HepG2 (cell line): ENCODE measurements around the gene XPO5. TPM values are rescaled to one million over a fixed set of nuclear protein-coding genes. Genes with fewer than 3 reads are reported as not detected.

Experiments
- ATAC-seq: fragments of 200-7000 bp; cut with Tn5 transposase; 3 replicates; pipeline ENCODE4 v1.9.1; 2020; ENCODE audit warnings: mild to moderate bottlenecking, moderate library complexity
- BruUV-seq: library from RNA; stranded (reverse); fragments of 400-500 nt; replicated peaks from 2 replicates; lab custom pipeline; 2021; lab: Mats Ljungman, UMichigan
- CTCF ChIA-PET: fragments of 300-600 bp; formaldehyde crosslinking; extraction: SDS; loops from one replicate; lab custom pipeline; 2021; ENCODE audit warnings: low total read pairs, inconsistent platforms, low intra/inter-chr PET ratio; lab: Yijun Ruan, JAX
- POLR2A ChIA-PET: fragments of 350-600 bp; sonication (Branson Sonifier 250); formaldehyde crosslinking; loops from one replicate; lab custom pipeline; 2020; ENCODE audit warnings: antibody characterized with exemption, inconsistent platforms; lab: Yijun Ruan, JAX
- DNase-seq: peaks from one replicate; pipeline ENCODE4 v3.0.0-alpha.2; 2015; ENCODE audit warnings: low spot score
- FAIRE-seq: peaks from 3 replicates; lab custom pipeline; 2011; peaks lifted over from hg19 to GRCh38; lab: Jason Lieb, UNC
- H2AFZ ChIP-seq: one replicate; pipeline ENCODE4 v1.6.1; 2011; ENCODE audit warnings: low read length, inconsistent platforms
- H3K27ac ChIP-seq: fragments of 300-600 bp; 3 replicates; pipeline ENCODE4 v1.8.0; 2011; ENCODE audit warnings: mixed run types, mild to moderate bottlenecking, mixed read lengths, low read length, inconsistent platforms; ENCODE audit not compliant: insufficient read depth; ENCODE audit errors: extremely low read length
- H3K27me3 ChIP-seq, 2 experiments: fragments of 200-600 bp in 1 of 2; 2 replicates in 1 of 2; 3 replicates in 1 of 2; pipeline versions ENCODE4 v1.6.0 to v1.8.0; 2011; ENCODE audit warnings: low read length in 2 of 2, mild to moderate bottlenecking in 2 of 2, moderate library complexity in 2 of 2, inconsistent platforms in 1 of 2; ENCODE audit not compliant: insufficient read depth in 2 of 2, control insufficient read depth in 1 of 2
- H3K36me3 ChIP-seq, 2 experiments: fragments of 200-600 bp in 1 of 2; replicated peaks in 1 of 2; 2 replicates in 1 of 2; 3 replicates in 1 of 2; pipeline versions ENCODE4 v1.5.1 to v1.8.0; 2011; ENCODE audit warnings: low read length in 2 of 2, inconsistent platforms in 1 of 2; ENCODE audit not compliant: insufficient read depth in 2 of 2, control insufficient read depth in 1 of 2
- H3K4me1 ChIP-seq: 2 replicates; pipeline ENCODE4 v1.5.1; 2012; ENCODE audit warnings: low read length, inconsistent platforms; ENCODE audit not compliant: insufficient read depth
- H3K4me2 ChIP-seq: 2 replicates; pipeline ENCODE4 v1.6.0; 2011; ENCODE audit warnings: low read depth, low read length, inconsistent platforms
- H3K4me3 ChIP-seq, 3 experiments: fragments of 200-600 bp in 1 of 3; sonication (generic), shearing (Covaris generic) in 1 of 3; replicated peaks in 1 of 3; 2 replicates each; pipeline ENCODE4 v1.5.1; 2011 to 2016; ENCODE audit warnings: low read length in 3 of 3, inconsistent platforms in 2 of 3, low read depth in 2 of 3, mild to moderate bottlenecking in 2 of 3, control low read depth in 1 of 3, mixed read lengths in 1 of 3; ENCODE audit not compliant: insufficient read depth in 1 of 3
- H3K79me2 ChIP-seq: one replicate; pipeline ENCODE4 v1.6.1; 2011; ENCODE audit warnings: low read length, inconsistent platforms; ENCODE audit not compliant: insufficient read depth
- H3K9ac ChIP-seq: 2 replicates; pipeline ENCODE4 v1.6.0; 2011; ENCODE audit warnings: mild to moderate bottlenecking, low read depth, low read length, inconsistent platforms; ENCODE audit not compliant: insufficient read depth
- H3K9me3 ChIP-seq: 2 replicates; pipeline ENCODE4 v1.5.1; 2012; ENCODE audit warnings: mild to moderate bottlenecking, low read length
- H4K20me1 ChIP-seq: 2 replicates; pipeline ENCODE4 v1.6.0; 2011; ENCODE audit warnings: inconsistent platforms, mild to moderate bottlenecking, low read length, moderate library complexity; ENCODE audit not compliant: insufficient read depth
- ARNT2 ChIP-seq: sonication (generic); formaldehyde crosslinking; IDR thresholded peaks from 2 replicates; pipeline ENCODE4 v1.8.0; 2022; ENCODE audit warnings: mild to moderate bottlenecking, low read depth, missing genetic modification reagents, moderate library complexity
- ATF7-NPFF ChIP-seq: sonication (generic); formaldehyde crosslinking; IDR thresholded peaks from 2 replicates; pipeline ENCODE4 v1.8.1; 2023; ENCODE audit warnings: mild to moderate bottlenecking, low read depth, missing genetic modification reagents, moderate library complexity
- ELF3 ChIP-seq: IDR thresholded peaks from 2 replicates; pipeline ENCODE4 v1.6.1; 2016; ENCODE audit warnings: missing genetic modification reagents, missing compliant biosample characterization
- NR2F1 ChIP-seq, 2 experiments: fragments of 450-650 bp in 1 of 2; formaldehyde crosslinking in 1 of 2; IDR thresholded peaks; 2 replicates each; pipeline versions ENCODE4 v1.5.0 to v1.6.1; 2016 to 2020; ENCODE audit warnings: mild to moderate bottlenecking in 1 of 2, missing compliant biosample characterization in 1 of 2, missing genetic modification reagents in 1 of 2, moderate library complexity in 1 of 2
- RBFOX2 ChIP-seq: fragments of 200-400 bp; formaldehyde crosslinking; IDR thresholded peaks from 2 replicates; pipeline ENCODE4 v1.6.1; 2017; ENCODE audit warnings: low read depth, mild to moderate bottlenecking, low read length
- REST ChIP-seq, 2 experiments: IDR thresholded peaks; 2 replicates each; pipeline ENCODE4 v1.6.1; 2011 to 2012; ENCODE audit warnings: low read length in 2 of 2, borderline replicate concordance in 1 of 2, low read depth in 1 of 2, mild to moderate bottlenecking in 1 of 2, moderate library complexity in 1 of 2
- SMYD3 ChIP-seq: sonication (generic); formaldehyde crosslinking; IDR thresholded peaks from 2 replicates; pipeline ENCODE4 v1.8.1; 2023; ENCODE audit warnings: mild to moderate bottlenecking, missing genetic modification reagents
- TRIM22 ChIP-seq: fragments of 450-650 bp; IDR thresholded peaks from 2 replicates; pipeline ENCODE4 v1.6.1; 2017
- ZNF275 ChIP-seq: sonication (generic); formaldehyde crosslinking; IDR thresholded peaks from 2 replicates; pipeline ENCODE4 v1.8.0; 2022; ENCODE audit warnings: missing genetic modification reagents, mild to moderate bottlenecking, inconsistent platforms, borderline replicate concordance
- ZNF674 ChIP-seq: sonication (generic); formaldehyde crosslinking; IDR thresholded peaks from 2 replicates; pipeline ENCODE4 v1.5.0; 2020; ENCODE audit warnings: low read depth, mild to moderate bottlenecking, missing genetic modification reagents
- WGBS: methylation state at CpG from one replicate; pipeline ENCODE4 v1.1.6; 2017; ENCODE audit warnings: low lambda C conversion rate; 5-methylcytosine and 5-hydroxymethylcytosine counted together
- in situ Hi-C: cut with HindIII; loops from 2 replicates; pipeline ENCODE4 v1.10.0; 2017; ENCODE audit warnings: low pct_unique_long_range_greater_than_20kb; ENCODE audit not compliant: extremely low pct_ligation_motif_present
- intact Hi-C: fragments of 100-400 bp; cut with micrococcal nuclease; formaldehyde crosslinking; loops from one replicate; pipeline ENCODE4 v1.10.0; 2022; ENCODE audit not compliant: unreplicated experiment
- polyA plus RNA-seq, 8 experiments: library from polyadenylated mRNA; depleted of rRNA in 3 of 8; stranded (reverse) in 7 of 8; unstranded in 1 of 8; fragments of >200 nt; fragmentation: Illumina TruSeq in 4 of 8; extraction: Trizol in 4 of 8; gene quantifications; 2 replicates each; pipeline versions ENCODE4 v1.2.1 to v1.2.3, GENCODE V29; 2011 to 2016; ENCODE audit warnings: low read depth in 4 of 8, missing spikeins in 1 of 8, mixed read lengths in 1 of 8; ENCODE audit not compliant: insufficient read depth in 1 of 8
- total RNA-seq, 5 experiments: library from RNA; depleted of rRNA; stranded (reverse); fragments of >200 nt; fragmentation: Illumina TruSeq; extraction: Trizol; gene quantifications; 2 replicates each; pipeline ENCODE4 v1.2.3, GENCODE V29; 2016; ENCODE audit warnings: low read depth in 1 of 5

Gene XPO5
- total and polyA plus RNA-seq, 2 of the 13 experiments (the other 11 are each of a cell fraction or from before 2014, with no cell fraction given): 52.2 to 68.0 TPM

GRCh38 chr6:43579171-43579570 is 3.3 kb upstream of the XPO5 start:
- ChIA-PET CTCF (no interaction called here), POLR2A (interaction anchor here (0.9 kb wide), 1 partner anchor 9 kb away, joined by 3 read pairs; no protein-coding TSS in a partner anchor)
- TF ChIP-seq ELF3 (CRISPR knock-in tag): 0 out of 2 replicates have a peak, but pooled peaks have one; percentile 16
- TF ChIP-seq ARNT2 (CRISPR knock-in tag): no peak
- H3K4me1 ChIP-seq: peaks cover 27% of the 10 kb centered on the region
- peak overlapping the region; percentile 86 for H3K4me2 ChIP-seq
- H3K4me3 ChIP-seq: peak overlapping the region in 1 of 3 experiments; percentile 18; a peak in 1 of 6 replicates
- FAIRE-seq (no peak), ATAC-seq (no peak), DNase-seq (peak; percentile 16)
- peaks cover 54% of the 10 kb centered on the region for H3K79me2 ChIP-seq
- in situ Hi-C loops (no loop called here), intact Hi-C loops (loop anchor here (5.0 kb wide), 1 partner anchor 62 kb away; the partner anchor contains the start of genes POLR1C and YIPF3)
- H3K27me3 ChIP-seq: no peaks in the 10 kb centered on the region; a peak in 1 of 5 replicates
- WGBS: 62% methylated on average over 2 of the region's 2 CpGs
- H3K9ac ChIP-seq: peak overlapping the region; percentile 27; the same call in 1 of the 2 replicates
- no peaks in the 10 kb centered on the region for H4K20me1 ChIP-seq
- H2AFZ ChIP-seq: no peak overlapping the region
- peaks cover 5 to 24% of the 10 kb centered on the region in 2 experiments; a peak in 4 of 5 replicates for H3K36me3 ChIP-seq
- BruUV-seq: no TSS peak
- H3K27ac ChIP-seq: peak overlapping the region; percentile 54
- no peaks in the 10 kb centered on the region for H3K9me3 ChIP-seq

- H3K27me3 ChIP-seq: no peaks in the 10 kb centered on the region; a peak in 1 of 5 replicates
- peak overlapping the region; percentile 86 for H3K4me2 ChIP-seq
- H3K9me3 ChIP-seq: no peaks in the 10 kb centered on the region
- H3K4me1 ChIP-seq: peaks cover 27% of the 10 kb centered on the region
- DNase-seq (no peak), FAIRE-seq (no peak), ATAC-seq (no peak)
- peak overlapping the region; percentile 27; the same call in 1 of the 2 replicates for H3K9ac ChIP-seq
- BruUV-seq: no TSS peak
- peaks cover 56% of the 10 kb centered on the region for H3K79me2 ChIP-seq
- peaks cover 2 to 19% of the 10 kb centered on the region in 2 experiments; a peak in 4 of 5 replicates for H3K36me3 ChIP-seq
- CTCF ChIA-PET: no interaction called here
- H2AFZ ChIP-seq: no peak overlapping the region
- H3K4me3 ChIP-seq: peak overlapping the region in 1 of 3 experiments; percentile 18; a peak in 2 of 6 replicates
- H4K20me1 ChIP-seq: no peaks in the 10 kb centered on the region
- peak overlapping the region; percentile 54 for H3K27ac ChIP-seq
- in situ Hi-C loops: no loop called here
- intact Hi-C loops: loop anchor here (5.0 kb wide), 1 partner anchor 61 kb away; the partner anchor contains the start of genes POLR1C and YIPF3
- POLR2A ChIA-PET: interaction anchor here (0.9 kb wide), 1 partner anchor 9 kb away, joined by 3 read pairs; no protein-coding TSS in a partner anchor
- 83% methylated on average over 3 of the region's 3 CpGs for WGBS
- TF ChIP-seq SMYD3 (no peak), NR2F1 (CRISPR knock-in tag; IDR thresholded peaks at IDR 0.05) (no peak), ZNF275 (CRISPR knock-in tag) (no peak), RBFOX2 (no peak), REST (IDR thresholded peaks at IDR 0.05; ENCODE audit: borderline replicate concordance in 1 of 2, low read depth in 1 of 2, low read length in 2 of 2) (no peak), ATF7-NPFF (CRISPR knock-in tag) (no peak), ZNF674 (CRISPR knock-in tag) (no peak), TRIM22 (no peak)
Measured at GRCh38 chr6:43578748-43579147, 2.9 kb upstream of the XPO5 start.
